Effector CD8-positive, alpha-beta T cell (primary cell): ENCODE results near the gene HECW1.
"Not testable (repeated sequence)": the region's sequence is repeated elsewhere in the genome, so short reads cannot be mapped to it uniquely, and the experiment has no call there.

Source experiments
- DNase-seq: peaks from one replicate; lab custom pipeline; 2025; lab: John Stamatoyannopoulos, UW
- total RNA-seq, 4 experiments: gene quantifications; one replicate each; lab custom pipeline; 2026; lab: John Stamatoyannopoulos, UW

HECW1 gene
- total RNA-seq, result 0 to 0.18 (median 0) reads per million in 4 experiments

GRCh38 chr7:43112459-43112940, at the start of gene HECW1:
Gene HECW1 (plus strand): TSS chr7:43112647. CDS start chr7:43243906, 131,259 bp downstream.
- DNase-seq, result no peak

- DNase-seq, result no peak
Observed at GRCh38 chr7:43071604-43072003, 40.8 kb upstream of the HECW1 start.

- no peak for DNase-seq
Observed at GRCh38 chr7:43072530-43072929, 39.9 kb upstream of the HECW1 start.

- not testable (repeated sequence) for DNase-seq
Observed at GRCh38 chr7:43073811-43074210, 38.6 kb upstream of the HECW1 start.

DNA sequence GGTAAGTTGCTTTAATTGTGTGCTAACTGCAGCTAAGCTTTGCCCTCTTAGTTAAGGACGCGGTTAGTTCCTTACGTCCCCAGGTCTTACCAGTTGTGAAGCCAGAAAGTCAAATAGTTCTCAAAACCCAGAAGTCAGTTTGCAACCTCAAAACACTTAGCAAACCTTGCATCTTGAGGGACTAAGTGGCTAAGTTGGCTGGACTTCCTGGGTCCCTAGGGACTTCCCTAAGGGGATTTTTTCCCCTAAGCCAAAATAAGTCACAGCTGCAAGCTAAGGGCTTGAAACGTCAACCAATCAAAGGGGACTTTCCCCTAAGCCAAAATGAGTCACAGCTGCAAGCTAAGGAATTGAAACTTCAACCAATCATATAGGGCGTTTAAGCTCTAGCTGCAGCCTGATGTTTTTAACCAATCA, 36.2 kb upstream of the HECW1 start:
- no peak for DNase-seq

- DNase-seq, result no peak
Observed at GRCh38 chr7:43076606-43077005, 35.8 kb upstream of the HECW1 start.

DNA sequence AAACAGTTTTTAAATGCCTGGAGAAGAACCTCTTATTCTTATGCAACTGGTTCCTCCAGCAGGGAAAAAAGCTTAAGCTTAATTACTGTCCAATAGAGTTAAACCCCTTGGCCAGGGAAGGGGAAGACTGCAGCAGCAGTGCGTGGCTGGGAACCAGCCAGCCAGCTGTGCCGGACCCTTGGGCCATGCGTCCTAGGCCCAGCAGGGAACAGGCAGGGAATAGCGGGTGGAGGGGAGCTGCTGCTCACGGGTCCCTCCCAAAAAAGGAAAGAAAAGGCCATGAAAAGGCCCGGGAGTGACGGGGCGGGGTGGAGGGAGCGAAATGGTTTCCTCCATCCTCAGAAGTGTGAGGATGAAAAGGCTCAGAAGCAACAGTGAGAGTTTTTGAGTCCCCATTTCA, 35.2 kb upstream of the HECW1 start:
- DNase-seq, result no peak

DNA sequence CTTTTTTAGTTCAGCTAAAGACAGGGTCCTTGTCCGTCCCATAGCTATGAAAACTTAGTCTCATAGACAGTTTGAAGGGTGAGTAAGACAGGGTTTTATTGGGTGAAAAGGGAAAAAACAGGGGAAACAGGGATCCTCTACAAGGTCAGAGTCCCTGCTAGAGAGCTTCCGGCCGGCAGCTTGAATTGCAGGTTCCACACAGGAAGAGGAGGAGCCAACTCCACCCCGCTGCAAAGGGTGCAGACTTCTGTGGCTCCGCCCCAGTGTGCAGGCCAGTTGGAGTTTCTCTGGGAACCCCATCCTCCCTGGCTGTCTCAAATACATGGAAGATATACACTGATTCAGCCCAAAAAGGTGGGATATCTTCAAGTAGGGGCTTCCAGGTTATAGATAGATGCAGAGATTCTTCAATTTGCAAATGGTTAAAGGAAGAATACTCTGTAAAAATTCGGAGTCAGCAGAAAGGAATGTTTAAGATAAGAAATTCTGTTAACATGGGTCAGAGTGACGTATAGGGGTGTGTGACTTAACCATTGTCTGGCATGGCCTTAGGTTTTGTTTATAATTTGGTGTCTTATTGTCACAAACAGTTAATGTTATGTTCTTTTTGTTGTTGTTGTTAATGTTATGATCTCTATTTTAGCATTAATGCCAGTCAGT, 34.6 kb upstream of the HECW1 start:
- DNase-seq, result no peak

DNA sequence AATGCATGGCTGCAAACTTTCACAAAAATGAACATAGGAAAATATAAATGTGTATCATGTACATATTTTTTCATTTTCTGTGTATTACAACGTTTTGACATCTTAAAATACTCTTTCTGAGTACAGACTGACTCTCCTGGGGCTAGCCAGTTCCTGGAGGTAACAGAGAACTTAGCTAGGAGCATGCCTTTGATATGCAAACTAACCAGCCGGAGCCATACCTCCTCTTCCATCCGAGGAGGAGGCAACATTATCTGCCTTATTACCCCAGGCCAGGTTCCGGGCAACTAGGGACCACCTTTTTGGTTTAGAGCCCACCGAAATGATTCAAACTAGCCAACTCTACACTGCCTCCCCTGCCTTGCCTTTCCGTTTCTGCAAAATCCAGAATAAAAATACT, 33.7 kb upstream of the HECW1 start:
- no peak for DNase-seq

- no peak for DNase-seq
Observed at GRCh38 chr7:43081603-43082002, 30.8 kb upstream of the HECW1 start.

- DNase-seq, result no peak
Observed at GRCh38 chr7:43083106-43083505, 29.3 kb upstream of the HECW1 start.

DNA sequence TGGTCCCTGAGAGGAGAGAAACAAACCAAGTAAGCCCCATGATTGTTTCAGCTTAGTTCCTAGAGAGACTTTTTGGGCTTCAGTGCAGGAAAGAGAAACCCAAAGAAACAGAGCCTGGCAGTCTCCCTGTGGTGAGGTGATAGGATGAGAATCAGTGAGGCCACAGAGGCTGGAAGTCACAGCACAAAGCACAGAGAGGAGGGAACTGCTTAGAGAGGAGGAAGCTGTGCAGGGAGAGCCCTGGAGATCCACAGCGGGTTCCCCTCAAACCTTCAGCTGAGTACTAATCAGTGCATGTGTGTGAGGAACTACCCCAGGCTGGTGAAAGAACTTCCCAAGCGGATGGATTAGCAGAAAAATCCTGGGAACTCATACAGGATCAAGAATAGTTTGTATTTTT, 27.4 kb upstream of the HECW1 start:
- DNase-seq, result no peak

GRCh38 chr7:43085992-43086391, 26.5 kb upstream of the HECW1 start:
- DNase-seq, result no peak

DNA sequence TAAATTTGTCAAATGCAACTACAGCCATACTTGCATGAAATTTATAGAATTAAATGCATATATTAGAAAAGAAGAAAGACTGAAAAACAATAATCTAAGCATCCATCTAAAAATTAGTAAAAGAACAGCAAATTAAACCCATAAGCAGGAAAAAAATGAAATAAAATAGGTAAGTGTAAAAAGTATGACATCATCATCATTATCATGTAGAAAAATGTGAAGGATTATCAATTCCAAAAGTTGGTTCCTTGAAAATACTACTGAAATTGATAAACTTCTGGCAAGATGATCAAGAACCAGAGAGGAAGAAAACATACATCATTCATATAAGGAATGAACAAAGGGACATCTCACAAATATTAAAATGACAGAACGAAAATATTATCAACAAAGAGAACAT, 19.6 kb upstream of the HECW1 start:
- no peak for DNase-seq

DNA sequence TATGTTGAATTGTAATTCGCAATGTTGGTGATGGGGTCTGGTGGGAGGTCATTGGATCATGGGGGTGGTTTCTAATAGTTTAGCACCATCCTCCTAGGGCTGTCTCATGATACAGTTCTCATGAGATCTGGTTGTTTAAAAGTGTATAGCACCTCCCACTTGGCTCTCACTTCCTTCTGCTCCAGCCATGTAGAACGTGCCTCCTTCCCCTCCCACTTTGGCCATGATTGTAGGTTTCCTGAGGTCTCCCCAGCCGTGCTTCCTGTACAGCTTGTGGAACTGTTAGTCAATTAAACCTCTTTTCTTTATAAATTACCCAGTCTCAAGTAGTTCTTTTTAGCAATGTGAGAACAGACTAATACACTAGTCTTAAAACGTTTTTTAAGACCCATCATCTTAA, 15.6 kb upstream of the HECW1 start:
- no peak for DNase-seq

DNA sequence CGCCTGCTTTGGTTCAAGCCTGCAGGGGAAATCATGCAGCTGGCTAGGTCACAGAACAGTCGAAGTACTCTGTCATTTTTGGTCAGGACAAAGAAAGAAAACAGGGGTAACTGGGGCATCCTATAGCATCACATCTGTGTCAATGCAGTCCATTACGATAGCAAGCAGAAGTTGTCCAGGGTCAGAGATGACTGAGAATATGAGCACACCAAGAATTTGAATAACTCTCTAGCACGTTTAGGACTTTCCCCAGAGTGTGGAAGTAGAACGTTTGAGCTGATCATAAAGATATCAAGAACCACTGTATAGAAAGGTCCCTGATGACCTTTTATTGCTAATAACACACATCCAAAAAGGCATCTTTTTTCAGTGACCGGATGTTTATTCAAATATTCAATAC, 12.7 kb upstream of the HECW1 start:
- DNase-seq, result no peak

DNA sequence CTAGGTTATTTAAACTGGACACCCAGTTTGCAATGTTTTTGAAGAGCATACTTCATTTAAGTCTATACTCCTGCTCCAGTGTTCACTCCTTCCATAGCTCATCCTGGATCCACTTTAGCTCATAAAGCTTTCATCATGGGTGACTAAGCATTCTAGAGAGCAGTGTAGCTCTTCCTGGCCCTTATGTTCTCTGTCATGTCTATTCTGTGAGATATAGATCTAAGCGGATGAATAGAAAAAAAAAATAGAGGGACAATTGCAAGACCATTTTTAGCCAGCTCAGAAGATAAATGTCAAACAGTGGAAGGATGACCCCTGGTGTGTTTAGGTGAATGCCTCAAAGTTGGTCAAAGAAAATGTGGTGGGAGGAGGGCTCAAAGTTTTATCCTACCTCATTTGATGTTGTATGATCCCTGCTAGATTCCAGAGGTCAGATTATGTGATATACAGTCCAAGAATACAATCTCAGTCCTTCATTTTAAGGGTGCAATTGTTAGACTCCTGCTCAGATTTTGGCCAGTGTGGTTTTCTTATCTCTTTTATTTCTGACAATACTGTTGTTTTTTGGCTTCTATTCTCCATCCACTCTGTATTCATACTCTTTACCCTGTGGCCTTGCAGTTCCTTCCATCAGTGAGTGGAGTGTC, 7.5 kb upstream of the HECW1 start:
- DNase-seq, result no peak

DNA sequence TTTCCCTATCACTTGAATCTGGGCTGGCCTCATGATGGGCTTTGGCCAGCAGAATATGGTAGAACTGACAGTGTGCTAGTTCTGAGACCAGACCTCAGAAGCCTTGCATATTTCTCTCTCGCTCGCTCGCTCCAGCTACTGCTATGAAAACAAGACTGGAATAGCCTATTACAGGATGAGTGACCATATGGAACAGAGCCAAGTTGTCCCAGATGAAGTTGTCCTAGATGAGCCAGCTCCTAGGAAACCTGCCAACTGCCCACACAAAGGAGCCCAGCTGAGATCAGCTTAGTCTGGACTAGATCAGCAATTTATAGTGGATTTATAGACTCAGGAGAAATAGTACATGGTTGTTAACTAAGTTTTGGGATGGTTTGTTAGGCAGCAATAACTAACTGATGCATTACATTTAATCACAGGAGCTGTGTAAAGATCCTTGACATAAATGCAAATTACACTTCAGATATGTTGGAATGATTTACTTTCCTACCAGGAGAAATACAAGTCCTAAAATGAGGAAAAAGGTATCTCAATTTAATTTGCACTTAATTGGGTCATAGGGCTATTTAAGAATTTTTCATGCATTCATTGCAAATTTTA, 6.8 kb upstream of the HECW1 start:
- no peak for DNase-seq

GRCh38 chr7:43108255-43109011, 4.0 kb upstream of the HECW1 start:
- no peak for DNase-seq

- no peak for DNase-seq
Observed at GRCh38 chr7:43110791-43111535, 1.5 kb upstream of the HECW1 start.

DNA sequence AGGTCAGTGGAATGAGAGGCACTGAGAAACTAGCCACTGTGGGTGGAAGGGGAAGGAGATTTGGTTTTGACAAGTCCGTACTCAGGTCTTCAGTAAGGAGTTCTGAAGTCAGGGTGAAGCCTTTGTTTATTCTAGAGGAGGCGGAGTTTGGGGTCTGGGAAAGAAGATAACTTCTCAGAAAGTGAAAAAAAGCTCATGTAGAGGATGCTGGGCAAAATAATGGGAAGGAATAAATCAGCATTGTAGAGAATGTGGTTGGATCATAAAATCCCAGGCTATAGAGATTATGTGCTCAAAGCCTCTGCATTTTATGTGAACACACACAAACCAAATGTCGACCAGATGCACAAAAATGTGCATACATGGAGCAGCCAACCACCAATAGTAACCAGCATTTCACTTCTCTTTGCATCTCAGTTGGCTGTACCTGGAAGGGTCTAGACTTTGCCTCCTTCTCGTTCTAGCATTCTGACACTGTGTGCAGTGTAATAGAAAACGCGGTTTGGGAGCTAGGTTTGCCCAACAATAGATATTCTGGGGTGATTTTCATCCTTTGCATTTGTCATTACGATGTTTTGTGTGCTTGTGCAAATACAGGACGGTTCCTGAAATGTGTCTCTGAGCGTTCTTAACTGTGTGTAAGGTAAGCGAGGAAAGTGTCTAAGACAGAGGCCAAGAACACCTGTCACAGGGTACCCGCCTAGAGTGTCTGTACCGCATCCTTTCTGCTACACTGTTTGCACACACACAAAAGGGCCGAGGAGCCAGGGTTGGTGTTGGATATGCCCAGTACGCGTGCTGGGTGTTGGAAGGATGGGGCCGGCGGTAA, 603 bp upstream of the HECW1 start:
- DNase-seq, result no peak
